Stimulated activated naive CD4-positive, alpha-beta T cell treated with Interleukin-2 at 50 U/mL for 16 hours (primary cell): ENCODE measurements around the gene MBD2.
"Not testable (repeated sequence)": the region's sequence is repeated elsewhere in the genome, so short reads cannot be mapped to it uniquely, and the experiment has no call there.

Experiments used
- DNase-seq: peaks from one replicate; lab custom pipeline; 2025; lab: John Stamatoyannopoulos, UW

MBD2 gene

DNA sequence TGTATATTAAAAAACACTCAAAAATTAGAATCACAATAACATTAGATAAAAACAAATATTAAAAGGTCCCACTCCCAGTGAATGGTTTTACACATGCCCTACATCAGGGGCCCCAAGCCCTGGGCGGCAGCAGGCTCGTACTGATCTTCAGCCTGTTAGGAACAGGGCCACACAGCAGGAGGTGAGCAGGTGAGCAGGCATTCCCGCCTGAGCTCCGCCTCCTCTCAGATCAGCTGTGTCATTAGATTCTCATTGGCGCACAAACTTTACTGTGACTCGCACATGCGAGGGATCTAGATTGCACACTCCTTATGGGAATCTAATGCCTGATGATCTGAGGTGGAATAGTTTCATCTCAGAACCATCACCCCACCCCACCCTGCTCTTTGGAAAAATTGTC, 74.2 kb downstream of the MBD2 start:
- DNase-seq, result no peak

DNA sequence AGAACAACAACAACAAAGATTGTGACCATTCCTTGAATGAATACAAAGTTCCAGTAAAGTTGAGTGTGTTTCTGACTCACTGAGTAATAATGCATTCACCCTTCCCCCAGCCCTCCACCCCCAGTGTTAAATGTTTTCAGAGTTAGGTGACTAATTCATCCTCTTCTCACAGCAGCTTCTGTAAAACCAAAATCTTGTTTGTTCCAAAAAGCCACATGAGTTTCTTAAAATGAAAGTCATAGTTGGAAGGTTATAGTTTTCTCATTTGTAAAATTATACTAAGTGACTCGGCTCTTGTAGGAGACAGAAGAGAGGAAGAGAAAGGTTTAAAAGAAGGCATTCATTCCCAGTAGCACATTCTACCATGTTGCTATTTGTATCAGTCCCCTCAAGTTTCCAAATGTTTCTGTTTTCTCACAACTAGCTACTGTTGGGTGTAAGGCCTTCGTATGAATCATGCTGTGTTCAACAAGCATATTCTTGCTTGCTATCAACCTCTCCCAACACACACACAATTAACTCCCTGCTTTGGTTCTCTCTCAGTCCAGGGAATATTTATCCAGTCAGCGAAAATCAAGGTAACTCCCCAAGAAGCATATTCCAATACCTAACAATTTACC, 75.3 kb downstream of the MBD2 start:
- peak; percentile 69 for DNase-seq

DNA sequence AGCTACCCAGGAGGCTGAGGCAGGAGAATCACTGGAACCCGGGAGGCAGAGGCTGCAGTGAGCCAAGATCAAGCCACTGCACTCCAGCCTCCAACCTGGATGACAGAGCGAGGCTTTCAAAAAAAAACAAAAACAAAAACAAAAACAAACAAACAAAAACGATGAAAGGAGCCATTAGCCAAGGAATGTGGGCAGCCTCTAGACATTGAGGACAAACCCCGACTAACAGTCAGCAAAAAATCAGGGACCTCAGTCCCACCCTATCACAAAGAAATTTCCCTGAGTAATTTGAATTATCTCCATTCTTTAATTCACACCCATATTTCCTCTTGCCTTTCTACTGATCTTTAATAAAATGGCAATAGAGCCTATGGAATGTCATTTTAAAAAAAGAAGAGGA, 75.8 kb downstream of the MBD2 start:
- DNase-seq, result no peak

DNA sequence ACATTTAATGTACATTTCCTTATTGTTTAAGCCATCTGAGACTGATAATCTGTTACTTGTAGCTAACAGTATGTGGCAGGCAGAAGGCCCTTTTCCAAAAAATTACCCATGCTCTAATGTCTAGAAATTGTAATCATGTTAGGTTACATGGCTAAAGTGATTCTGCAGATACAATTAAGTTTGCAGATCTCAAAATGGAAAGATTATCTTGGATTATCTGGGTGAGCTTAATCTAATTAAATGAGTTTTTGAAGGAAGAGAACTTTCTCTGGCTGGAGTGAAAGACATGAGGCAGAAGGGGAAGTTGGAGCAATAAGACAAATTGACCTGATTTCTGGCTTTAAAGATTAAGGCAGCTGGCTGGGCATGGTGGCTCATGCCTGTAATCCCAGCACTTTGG, 76.3 kb downstream of the MBD2 start:
- no peak for DNase-seq

DNA sequence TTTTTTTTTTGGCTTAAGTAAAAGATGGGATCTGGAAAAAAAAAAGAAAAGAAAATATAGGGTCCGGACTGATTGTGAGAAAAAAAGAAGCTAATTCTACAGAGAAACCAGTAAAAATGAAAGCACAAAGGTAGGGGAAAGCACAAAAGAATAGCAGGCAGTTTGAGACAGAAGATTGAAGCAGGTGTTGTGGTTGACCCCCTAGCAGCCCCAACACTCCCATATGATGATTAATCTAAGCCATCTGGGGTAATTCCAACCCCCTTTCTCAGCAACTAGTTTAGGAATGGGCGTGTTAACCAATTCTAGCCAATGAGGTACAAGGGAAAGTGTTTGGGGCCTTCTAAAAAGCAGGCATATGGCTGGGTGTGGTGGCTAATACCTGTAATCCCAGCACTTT, 77.0 kb downstream of the MBD2 start:
- DNase-seq, result peak; percentile 10

DNA sequence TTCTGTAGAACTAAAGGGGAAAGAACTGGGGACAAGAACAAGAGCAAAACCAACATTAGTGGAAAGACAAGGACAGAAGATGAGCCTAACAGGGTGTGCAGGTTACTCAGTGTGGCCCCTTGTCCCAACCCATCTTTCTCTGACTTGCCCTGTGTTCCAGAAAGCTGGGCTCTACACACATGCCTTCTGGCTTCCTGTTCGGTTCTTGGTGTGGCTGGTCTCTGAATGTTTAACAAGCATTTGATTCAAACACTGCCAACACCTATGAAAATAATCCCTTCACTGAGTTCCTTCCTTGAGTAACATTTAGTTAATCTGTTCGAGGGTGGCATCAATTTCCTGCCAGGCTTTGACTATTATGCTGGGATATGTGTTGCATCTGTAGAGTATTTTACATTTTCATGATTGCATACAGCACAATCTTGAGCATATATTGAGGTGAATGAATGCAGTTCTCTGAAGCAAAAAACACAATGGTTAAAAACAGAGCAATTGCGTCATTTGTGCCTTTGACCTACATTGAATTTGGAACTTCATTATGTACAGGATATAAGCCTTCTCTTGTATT, 83.3 kb downstream of the MBD2 start:
- DNase-seq, result no peak

DNA sequence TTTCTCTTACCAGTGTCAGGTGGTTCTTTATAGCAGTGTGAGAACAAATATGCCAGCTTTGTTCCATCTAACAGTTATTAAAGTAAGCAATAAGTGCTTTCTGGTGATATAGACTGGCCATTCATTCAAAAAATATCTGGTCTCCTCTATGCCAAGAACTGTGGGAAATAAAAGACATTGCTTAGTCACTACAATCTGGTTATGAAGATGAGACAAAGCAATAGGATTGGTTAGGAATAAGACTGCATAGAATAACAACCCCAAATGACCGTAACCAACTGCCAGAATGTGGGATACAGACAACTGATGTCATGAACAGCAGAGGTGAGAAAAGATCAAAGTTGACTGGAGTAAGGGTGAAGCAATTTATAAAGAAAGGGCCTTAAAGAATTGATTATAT, 83.8 kb downstream of the MBD2 start:
- DNase-seq, result no peak

DNA sequence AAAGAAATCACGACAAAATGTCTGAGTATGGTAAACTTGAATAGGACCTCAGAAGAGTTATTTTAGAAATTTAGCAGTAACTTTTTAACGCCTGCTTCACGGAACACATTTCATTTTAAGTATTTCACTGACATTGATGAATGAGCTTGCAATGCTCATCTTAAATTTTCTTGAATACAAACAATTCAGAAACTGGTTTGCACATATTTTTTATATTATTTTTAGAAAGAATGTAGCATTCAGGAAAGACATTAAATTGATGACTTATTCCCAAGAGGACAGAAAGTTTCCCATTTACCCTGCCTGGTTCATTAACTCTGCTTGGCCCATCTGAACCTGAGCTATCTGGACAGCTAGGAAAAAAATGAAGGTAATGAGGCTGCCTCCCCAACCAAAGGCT, 89.3 kb downstream of the MBD2 start:
- no peak for DNase-seq

DNA sequence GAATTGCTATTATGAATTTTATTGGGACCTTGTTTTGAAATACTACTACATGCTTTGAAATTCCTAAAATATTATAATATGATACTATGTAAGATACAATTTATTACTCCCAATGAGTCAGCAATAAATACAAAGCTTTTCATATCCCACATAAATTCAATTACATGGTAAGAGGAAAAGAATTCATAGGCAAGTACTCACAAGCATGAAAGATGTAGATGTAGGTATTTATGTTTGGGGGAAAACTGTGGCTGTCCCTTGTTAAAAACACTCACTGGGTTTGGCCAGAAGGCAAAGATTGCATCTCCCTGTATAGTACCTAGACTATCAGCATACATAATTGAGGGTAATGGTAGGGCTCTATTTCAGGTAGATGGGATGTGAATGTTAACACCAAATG, 90.4 kb downstream of the MBD2 start:
- no peak for DNase-seq

DNA sequence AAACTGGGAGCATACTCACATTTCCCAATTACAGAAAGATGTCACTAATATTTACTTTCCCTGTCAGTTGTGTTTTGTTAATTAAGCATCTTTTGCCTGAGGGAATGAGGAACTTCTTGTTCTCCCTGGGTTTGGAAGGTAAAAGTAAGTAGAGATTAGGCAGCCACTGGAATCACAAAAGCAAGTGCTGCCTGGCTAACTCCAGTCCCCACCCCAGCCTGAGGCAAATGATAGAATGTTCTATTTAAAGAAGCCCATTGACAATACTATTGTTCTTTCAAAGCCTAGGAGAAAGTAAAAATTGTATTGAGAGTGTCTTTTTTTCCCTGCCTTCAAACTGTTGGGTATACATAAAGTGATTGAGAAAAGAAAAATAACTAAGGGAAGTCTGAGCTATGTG, 93.8 kb downstream of the MBD2 start:
- DNase-seq, result no peak

DNA sequence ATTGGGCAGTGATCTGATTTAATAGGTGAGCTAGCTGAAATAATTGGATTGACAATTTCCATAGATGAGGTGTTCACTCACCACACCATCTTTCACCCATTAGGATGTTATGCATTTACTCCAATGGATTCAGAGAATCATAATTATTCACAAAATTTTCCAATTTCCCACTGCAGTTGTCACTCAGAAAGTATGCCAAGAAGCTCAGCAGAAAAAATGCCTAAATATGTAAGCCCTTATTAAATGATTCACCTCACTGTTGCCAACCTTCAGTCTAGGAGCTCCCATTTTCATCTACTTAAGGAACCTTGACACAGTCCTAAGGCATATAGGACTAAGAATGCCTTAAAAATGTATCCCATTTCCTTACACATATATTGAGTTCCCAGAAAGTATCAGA, 94.3 kb downstream of the MBD2 start:
- DNase-seq, result no peak

DNA sequence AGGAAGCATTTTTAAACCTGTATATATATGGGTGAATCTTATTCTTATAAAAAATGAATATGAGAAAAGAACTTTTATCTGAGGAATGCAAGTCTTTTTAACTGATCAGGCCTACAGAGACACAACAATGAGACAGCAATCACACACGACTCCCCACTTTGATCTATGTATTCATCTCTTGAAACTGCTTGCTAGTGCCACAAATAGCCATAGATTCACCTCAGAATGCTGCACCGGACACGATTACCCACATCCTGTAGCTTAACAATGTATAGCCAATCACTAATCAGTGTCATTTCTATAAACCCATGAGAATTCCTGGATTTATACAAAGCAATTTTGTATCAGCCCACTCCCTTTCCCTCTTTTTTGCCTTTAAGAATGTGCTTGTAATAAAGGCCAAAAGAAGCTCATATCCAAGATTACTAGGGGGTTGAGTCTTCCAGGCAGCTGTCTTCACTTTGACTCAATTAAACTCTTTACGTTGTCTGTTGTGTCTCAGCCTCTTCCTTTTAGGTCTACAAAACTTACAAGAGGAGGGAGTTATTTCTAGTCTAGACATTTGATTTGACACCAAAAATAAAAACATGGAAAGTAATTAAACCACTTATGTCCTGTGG, 94.9 kb downstream of the MBD2 start:
- DNase-seq, result no peak

DNA sequence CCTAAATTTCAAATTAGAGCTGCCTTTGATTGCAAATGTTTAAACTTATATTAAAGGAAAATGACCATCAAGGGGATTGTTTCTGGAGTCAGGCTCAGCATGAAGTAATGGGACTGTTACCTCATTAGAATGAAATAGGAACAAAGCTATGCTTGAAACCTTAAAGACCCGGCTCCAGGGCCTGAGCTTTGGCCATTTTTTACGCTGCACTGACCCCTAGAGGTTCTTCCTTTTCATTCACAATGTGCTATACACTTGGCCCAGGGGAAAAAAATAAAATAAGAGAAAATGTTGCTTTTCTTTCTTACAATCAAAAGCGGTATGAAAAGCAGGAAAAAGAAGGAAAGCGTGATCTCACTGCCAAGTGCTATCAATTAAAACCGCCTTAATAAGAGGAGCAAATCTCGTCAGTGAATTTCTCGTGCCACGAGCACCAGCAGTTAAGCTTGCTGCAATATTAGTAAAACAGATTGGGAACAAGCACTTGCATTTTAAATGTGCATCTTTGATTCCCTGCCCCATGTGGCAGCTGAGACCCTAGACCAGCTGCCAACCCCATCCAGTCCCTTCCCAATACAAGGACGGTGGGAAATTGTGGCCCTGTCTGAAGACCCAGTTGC, 96.6 kb downstream of the MBD2 start:
- DNase-seq, result no peak

DNA sequence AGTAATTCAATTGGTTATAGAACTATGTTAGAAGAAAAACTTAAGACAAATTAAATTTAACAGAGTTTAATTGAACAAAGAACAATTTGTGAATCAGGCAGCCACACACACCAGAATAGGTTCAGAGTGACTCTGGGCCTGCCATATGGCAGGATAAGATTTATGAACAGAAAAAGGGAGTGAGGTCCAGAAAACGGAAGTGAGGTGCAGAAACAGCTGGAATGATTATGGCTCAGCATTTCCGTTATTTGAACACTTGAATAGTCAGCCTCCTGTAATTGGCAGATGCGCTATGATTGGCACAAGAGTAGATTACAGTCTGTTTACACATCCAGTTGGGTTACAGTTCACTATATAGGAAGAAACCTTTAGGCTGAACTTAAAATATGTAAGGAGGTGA, 99.0 kb downstream of the MBD2 start:
- no peak for DNase-seq

DNA sequence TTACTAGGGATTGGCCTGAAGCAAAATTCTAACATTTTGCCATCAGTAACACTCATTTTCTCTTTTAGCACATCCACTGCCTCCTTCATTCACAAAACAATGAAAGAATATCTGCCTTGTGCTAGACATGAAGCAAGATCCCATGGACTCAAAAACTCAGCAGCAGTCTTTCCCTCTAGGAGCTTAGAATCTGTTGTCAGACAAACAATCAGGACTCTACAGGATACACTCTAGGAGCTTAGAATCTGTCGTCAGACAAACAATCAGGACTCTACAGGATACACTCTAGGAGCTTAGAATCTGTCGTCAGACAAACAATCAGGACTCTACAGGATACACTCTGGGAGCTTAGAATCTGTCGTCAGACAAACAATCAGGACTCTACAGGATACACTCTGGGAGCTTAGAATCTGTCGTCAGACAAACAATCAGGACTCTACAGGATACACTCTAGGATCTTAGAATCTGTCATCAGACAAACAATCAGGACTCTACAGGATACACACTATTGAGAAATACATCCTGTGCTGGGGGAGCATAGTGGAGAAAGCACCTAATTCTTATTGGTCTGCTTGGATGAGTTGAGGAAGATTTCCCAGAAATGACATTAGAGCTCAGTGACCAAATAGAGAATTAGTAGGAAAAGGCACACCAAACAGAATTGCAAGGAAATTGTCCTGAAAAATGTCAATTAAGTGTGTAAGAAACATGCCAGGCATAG, 100.6 kb downstream of the MBD2 start:
- not testable (repeated sequence) for DNase-seq

DNA sequence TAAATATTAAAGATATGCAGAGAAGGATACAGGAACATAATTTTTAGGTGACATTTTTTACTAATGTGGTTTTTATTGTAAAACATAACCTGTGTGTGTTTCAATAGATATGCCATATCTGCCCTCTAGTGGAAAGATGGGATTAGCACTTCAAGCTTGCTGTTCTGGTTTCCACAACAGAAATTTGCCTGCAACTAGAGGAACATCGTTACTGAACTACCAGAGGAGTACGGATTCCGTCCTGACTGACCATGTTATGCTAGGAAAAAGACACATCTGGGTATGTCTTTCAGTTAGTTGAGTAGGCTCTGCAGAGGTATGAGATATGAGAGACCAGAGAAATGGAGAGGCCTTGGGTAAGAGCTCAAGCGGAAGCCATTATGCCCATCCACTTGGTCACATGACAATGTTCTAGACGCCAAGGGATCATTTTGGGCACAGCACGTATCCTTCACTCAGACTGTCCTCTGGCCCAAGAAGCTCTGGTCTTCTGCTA, 104.9 kb downstream of the MBD2 start:
- DNase-seq, result no peak

DNA sequence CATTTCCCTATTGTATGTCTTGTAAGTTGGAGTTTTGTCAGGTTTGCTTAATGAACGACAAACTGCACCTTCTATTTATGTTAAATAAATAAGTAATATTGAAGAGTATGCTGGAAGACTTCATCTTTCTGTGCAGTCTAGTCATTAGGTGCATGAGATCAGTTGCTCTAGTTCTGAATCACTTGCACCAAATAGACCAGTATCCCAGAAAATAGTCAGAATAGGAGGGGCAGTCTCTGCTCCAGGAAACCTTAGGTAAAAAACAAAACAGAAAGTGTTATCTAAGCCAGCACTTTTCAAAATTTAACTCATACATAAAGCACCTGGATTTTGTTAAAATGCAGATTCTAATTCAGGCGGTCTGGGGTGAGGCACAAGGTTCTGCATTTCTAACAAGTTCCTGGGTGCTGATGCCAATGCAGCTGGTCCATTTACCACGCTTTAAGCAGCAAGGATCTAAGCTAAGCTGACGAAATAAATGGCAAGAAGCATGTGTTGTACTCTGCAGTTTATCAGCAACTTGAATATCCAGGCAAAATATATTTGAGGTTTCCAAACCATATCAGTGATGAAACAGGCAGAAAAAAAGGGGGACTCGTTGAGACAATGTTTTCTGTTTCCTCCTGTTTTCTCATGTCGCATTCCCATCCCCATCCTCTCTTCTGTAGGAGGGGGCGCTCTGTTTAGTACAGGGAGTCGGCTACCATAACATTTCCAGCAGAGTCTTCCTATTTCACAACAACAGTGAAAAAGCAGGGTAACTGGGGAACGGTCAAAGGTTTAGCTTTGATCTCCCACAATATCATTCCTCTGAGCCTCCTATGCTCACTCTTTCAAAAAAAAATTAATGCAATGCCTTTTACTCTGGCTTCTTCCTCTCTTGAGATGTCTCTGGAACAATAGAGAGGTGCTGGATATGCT, 106.4 kb downstream of the MBD2 start:
- no peak for DNase-seq

DNA sequence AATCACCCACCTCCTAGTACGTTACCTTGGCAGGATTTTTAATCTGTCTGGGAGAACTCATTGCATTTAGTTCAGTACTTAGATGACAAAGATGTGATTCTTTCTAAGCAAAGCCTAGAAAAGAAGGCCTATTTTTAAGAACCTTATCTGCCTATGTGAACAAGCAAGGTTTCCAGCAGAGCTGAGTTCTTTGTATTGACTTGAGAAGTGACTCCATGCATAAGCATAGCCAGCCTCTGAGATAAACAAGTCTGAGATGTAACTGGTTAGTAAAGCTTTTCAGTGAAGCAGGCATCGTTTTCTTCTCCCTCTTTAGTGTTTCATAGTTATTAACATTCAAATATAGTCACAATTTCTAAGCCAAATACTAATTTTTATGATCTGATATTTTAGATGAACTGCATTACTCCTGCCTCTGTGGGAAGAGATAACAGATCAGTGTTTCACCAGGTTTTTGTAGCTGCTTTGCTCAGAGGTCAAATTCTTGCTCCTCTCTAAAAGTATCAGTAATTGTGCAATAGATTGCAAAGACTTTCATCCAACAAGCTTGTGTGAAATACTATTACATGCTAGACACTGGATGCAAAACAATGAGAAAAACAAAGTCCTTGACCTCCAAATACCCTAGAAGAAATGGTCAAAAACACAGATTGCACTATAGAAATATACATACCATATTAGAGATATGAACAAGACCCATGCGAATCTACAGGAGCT, 107.8 kb downstream of the MBD2 start:
- no peak for DNase-seq

DNA sequence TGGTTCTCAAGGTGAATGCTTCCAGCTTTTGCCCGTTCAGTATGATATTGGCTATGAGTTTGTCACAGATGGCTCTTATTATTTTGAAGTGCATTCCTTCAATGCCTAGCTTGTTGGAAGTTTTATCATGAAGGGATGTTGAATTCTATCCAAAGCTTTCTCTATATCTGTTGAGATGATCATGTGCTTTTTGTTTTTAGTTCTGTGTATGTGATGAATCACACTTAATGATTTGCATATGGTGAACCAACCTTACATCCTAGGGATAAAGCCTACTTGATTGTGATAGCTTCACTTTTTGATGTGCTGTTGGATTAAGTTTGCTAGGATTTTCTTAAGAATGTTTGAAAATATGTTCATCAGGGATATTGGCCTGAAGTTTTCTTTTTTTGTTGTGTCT, 112.1 kb downstream of the MBD2 start:
- no peak for DNase-seq

DNA sequence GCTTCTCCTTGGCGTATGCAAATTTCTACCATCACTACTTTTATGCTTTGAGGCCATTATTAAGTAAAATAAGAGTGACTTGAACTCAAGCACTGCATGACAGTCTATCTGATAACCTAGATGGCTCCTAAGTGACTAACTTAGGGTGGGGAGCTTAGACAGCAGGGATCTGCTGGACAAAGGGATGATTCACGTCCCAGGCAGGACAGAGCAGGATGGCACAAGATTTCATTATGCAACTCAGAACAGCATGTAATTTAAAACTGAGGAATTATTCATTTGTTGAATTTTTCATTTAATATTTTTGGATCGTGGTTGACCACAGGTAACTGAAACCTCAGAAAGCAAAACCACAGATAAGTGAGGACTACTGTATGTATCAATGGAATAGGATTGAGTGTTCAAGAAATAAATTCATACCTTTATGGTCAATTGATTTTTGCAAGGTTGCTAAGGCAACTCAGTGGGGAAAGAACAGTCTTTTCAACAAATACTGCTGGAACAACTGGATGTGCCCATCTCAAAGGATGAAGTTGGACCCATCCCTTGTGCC, 115.3 kb downstream of the MBD2 start:
- DNase-seq, result no peak

DNA sequence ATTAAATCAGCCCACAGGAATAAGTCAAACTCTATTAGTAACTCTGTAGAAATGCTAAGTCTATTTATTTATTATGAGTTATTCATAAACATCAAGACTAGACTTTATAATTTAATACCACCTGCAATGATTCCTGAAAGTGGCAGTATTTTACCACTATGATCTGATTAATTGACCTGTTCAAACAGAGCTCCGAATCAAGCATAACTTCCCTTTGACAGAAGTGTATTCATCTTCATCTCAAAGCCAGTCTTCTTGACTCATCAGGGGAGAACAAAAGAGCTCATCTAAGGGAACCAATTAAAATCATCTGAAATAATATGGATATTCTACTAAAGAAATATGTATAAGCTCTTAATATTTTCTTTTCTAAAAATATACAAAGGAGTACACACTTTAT, 122.3 kb downstream of the MBD2 start:
- no peak for DNase-seq
